H9 (cell line): ENCODE measurements around the gene LRRK1. TPM values are rescaled to one million over a fixed set of nuclear protein-coding genes. Genes with fewer than 3 reads are reported as not detected.

Experiments used
- DNase-seq: peaks from one replicate; pipeline ENCODE4 v3.0.0-alpha.2; 2017
- H2AFZ ChIP-seq: one replicate; pipeline ENCODE4 v1.6.1; 2013; ENCODE audit warnings: mild to moderate bottlenecking, low read length, control low read depth, moderate library complexity
- H2AK5ac ChIP-seq: 2 replicates; pipeline ENCODE4 v1.6.1; 2013; ENCODE audit warnings: low read length, control low read depth, mixed read lengths; ENCODE audit not compliant: insufficient read length
- H2BK120ac ChIP-seq: one replicate; pipeline ENCODE4 v1.6.1; 2013; ENCODE audit warnings: low read depth, mild to moderate bottlenecking, low read length, control low read depth, inconsistent platforms; ENCODE audit not compliant: poor library complexity, severe bottlenecking
- H2BK12ac ChIP-seq: 2 replicates; pipeline ENCODE4 v1.6.1; 2013; ENCODE audit warnings: low read length, control low read depth, mixed read lengths, low read depth; ENCODE audit not compliant: insufficient read length
- H2BK15ac ChIP-seq: 2 replicates; pipeline ENCODE4 v1.6.1; 2013; ENCODE audit warnings: low read depth, low read length, control low read depth
- H2BK20ac ChIP-seq: one replicate; pipeline ENCODE4 v1.6.1; 2013; ENCODE audit warnings: low read depth, mild to moderate bottlenecking, low read length, control low read depth, inconsistent platforms; ENCODE audit not compliant: poor library complexity, severe bottlenecking
- H2BK5ac ChIP-seq: 2 replicates; pipeline ENCODE4 v1.6.1; 2013; ENCODE audit warnings: low read length, control low read depth, mixed read lengths; ENCODE audit not compliant: insufficient read length
- H3K14ac ChIP-seq: 2 replicates; pipeline ENCODE4 v1.6.1; 2013; ENCODE audit warnings: low read length, control low read depth; ENCODE audit not compliant: insufficient read depth
- H3K18ac ChIP-seq: 2 replicates; pipeline ENCODE4 v1.6.1; 2013; ENCODE audit warnings: low read depth, mild to moderate bottlenecking, mixed read lengths, low read length, control low read depth; ENCODE audit not compliant: insufficient read length
- H3K23ac ChIP-seq: 2 replicates; pipeline ENCODE4 v1.6.1; 2013; ENCODE audit warnings: low read length, control low read depth, mixed read lengths, low read depth; ENCODE audit not compliant: insufficient read length
- H3K23me2 ChIP-seq: 2 replicates; pipeline ENCODE4 v1.6.1; 2013; ENCODE audit warnings: low read depth, mild to moderate bottlenecking, mixed read lengths, low read length, control low read depth; ENCODE audit not compliant: insufficient read length, poor library complexity, severe bottlenecking
- H3K27ac ChIP-seq: 2 replicates; pipeline ENCODE4 v1.5.1; 2013; ENCODE audit warnings: low read length, control low read depth, mixed read lengths, low read depth; ENCODE audit not compliant: insufficient read length
- H3K27me3 ChIP-seq: 2 replicates; pipeline ENCODE4 v1.6.1; 2013; ENCODE audit warnings: low read length, control low read depth, inconsistent platforms; ENCODE audit not compliant: insufficient read depth
- H3K4ac ChIP-seq: 2 replicates; pipeline ENCODE4 v1.6.1; 2013; ENCODE audit warnings: low read depth, mild to moderate bottlenecking, control low read depth, inconsistent platforms, low read length, moderate library complexity
- H3K4me1 ChIP-seq: 2 replicates; pipeline ENCODE4 v1.6.1; 2013; ENCODE audit warnings: low read length, control low read depth, inconsistent platforms; ENCODE audit not compliant: insufficient read depth
- H3K4me2 ChIP-seq: 2 replicates; pipeline ENCODE4 v1.6.1; 2013; ENCODE audit warnings: low read length, control low read depth, mixed read lengths; ENCODE audit not compliant: insufficient read length, insufficient read depth
- H3K56ac ChIP-seq: 2 replicates; pipeline ENCODE4 v1.6.1; 2013; ENCODE audit warnings: low read depth, mild to moderate bottlenecking, mixed read lengths, low read length, control low read depth; ENCODE audit not compliant: insufficient read length
- H3K79me1 ChIP-seq: 2 replicates; pipeline ENCODE4 v1.6.1; 2013; ENCODE audit warnings: low read depth, mild to moderate bottlenecking, moderate library complexity, low read length, control low read depth, inconsistent platforms; ENCODE audit not compliant: insufficient read depth, poor library complexity, severe bottlenecking
- H3K79me2 ChIP-seq: 2 replicates; pipeline ENCODE4 v1.6.1; 2013; ENCODE audit warnings: low read length, control low read depth, inconsistent platforms; ENCODE audit not compliant: insufficient read depth
- H3K9ac ChIP-seq: 2 replicates; pipeline ENCODE4 v1.6.1; 2013; ENCODE audit warnings: low read length, control low read depth, mixed read lengths; ENCODE audit not compliant: insufficient read length; ENCODE audit errors: extremely low read depth
- H3K9me3 ChIP-seq: one replicate; pipeline ENCODE4 v1.6.1; 2013; ENCODE audit warnings: low read depth, low read length, inconsistent platforms; ENCODE audit not compliant: control insufficient read depth
- H3T11ph ChIP-seq: one replicate; pipeline ENCODE4 v1.6.1; 2013; ENCODE audit warnings: mild to moderate bottlenecking, low read length, control low read depth, inconsistent platforms
- H4K20me1 ChIP-seq: one replicate; pipeline ENCODE4 v1.6.1; 2013; ENCODE audit not compliant: control insufficient read depth, insufficient read length, insufficient read depth
- H4K5ac ChIP-seq: 2 replicates; pipeline ENCODE4 v1.6.1; 2013; ENCODE audit warnings: low read depth, mild to moderate bottlenecking, mixed read lengths, low read length, control low read depth; ENCODE audit not compliant: insufficient read length
- H4K8ac ChIP-seq: replicated peaks from 2 replicates; pipeline ENCODE4 v1.6.1; 2013; ENCODE audit warnings: low read length, control low read depth, mixed read lengths, low read depth; ENCODE audit not compliant: insufficient read length
- H4K91ac ChIP-seq: 2 replicates; pipeline ENCODE4 v1.6.1; 2013; ENCODE audit warnings: low read depth, mild to moderate bottlenecking, moderate library complexity, mixed read lengths, low read length, control low read depth; ENCODE audit not compliant: insufficient read length
- H3K27ac Mint-ChIP-seq, 3 experiments: 2 replicates in 2 of 3; 3 replicates in 1 of 3; pipeline ENCODE4 v1.8.0; 2020 to 2021; ENCODE audit warnings: mixed read lengths in 3 of 3, mild to moderate bottlenecking in 1 of 3, moderate library complexity in 1 of 3
- H3K27me3 Mint-ChIP-seq: 2 replicates; pipeline ENCODE4 v1.8.0; 2021; ENCODE audit warnings: low read depth, mild to moderate bottlenecking, moderate library complexity, mixed read lengths
- H3K36me3 Mint-ChIP-seq, 3 experiments: 2 replicates in 2 of 3; 3 replicates in 1 of 3; pipeline ENCODE4 v1.8.0; 2020 to 2021; ENCODE audit warnings: low read depth in 3 of 3, mixed read lengths in 3 of 3; ENCODE audit not compliant: insufficient read depth in 1 of 3
- H3K4me1 Mint-ChIP-seq, 2 experiments: 2 replicates each; pipeline ENCODE4 v1.8.0; 2020; ENCODE audit warnings: mixed read lengths in 2 of 2
- H3K4me3 Mint-ChIP-seq, 2 experiments: 2 replicates in 1 of 2; 3 replicates in 1 of 2; pipeline ENCODE4 v1.8.0; 2020 to 2021; ENCODE audit warnings: mild to moderate bottlenecking in 2 of 2, mixed read lengths in 2 of 2, moderate library complexity in 1 of 2
- H3K9me3 Mint-ChIP-seq, 2 experiments: 2 replicates in 1 of 2; 3 replicates in 1 of 2; pipeline ENCODE4 v1.8.0; 2020; ENCODE audit warnings: mild to moderate bottlenecking in 2 of 2, mixed read lengths in 2 of 2, moderate library complexity in 1 of 2
- WGBS: extraction: QIAGEN DNeasy Blood & Tissue Kit; methylation state at CpG from one replicate; pipeline ENCODE4 v1.1.7; 2013; ENCODE audit warnings: missing lambda C conversion rate, low lambda C conversion rate, mixed read lengths; ENCODE audit not compliant: insufficient read length; ENCODE audit errors: extremely low coverage; 5-methylcytosine and 5-hydroxymethylcytosine counted together
- total RNA-seq: library from RNA; stranded (reverse); gene quantifications from 2 replicates; pipeline ENCODE4 v1.2.1, GENCODE V29; 2021
- TF ChIP-seq, protein P1 (sequence below): fragments of 200-600 bp; sonication (generic); conservative IDR thresholded peaks from 3 replicates; pipeline ENCODE4 v1.8.0; 2021; ENCODE audit warnings: antibody characterized with exemption, mild to moderate bottlenecking

LRRK1 gene
- total RNA-seq, 1 experiment from 2014 or later, result 4.0 TPM

DNA sequence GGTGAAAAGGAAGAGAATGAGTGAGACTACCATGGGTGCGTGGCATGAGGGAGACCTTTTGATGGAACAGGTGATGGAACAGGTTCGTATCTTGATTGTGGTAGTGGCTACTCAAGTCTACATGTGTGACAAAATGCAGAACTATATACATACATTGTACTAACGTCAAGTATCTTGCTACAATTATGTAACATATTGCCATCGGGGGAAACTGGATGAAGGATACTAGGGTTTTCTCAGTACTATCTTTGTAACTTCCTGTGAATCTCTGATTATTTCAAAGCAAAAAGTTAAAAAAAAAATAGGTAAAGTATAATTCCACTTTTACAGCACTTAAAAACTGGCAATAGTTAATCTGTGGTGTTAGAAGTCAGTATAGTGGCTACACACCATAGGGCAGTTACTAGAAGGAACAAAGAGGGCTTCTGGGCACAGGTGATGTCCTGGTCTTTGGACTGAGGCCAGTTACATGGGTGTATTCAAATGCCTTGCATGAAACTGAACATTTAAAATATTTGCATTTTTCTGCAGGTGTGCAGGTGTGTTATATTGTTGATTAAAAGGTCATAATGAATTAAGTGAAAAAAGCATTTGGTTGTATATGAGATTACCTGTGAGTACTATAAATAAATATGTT is 61.4 kb downstream of the LRRK1 start:
- DNase-seq, result no peak
- no peaks in the 10 kb centered on the region for H3K9me3 ChIP-seq
- H2BK15ac ChIP-seq, result no peak overlapping the region
- H4K20me1 ChIP-seq, result no peaks in the 10 kb centered on the region
- Mint-ChIP-seq H3K9me3 (peaks cover 4 to 7% of the 10 kb centered on the region in 2 experiments; a peak in 4 of 5 replicates), H3K27ac (no peak overlapping the region), H3K36me3 (peaks cover 0 to 11% (median 4%) of the 10 kb centered on the region in 3 experiments; a peak in 2 of 7 replicates), H3K4me1 (peaks cover 3 to 7% of the 10 kb centered on the region in 2 experiments; a peak in 1 of 4 replicates), H3K27me3 (peaks cover 39% of the 10 kb centered on the region), H3K4me3 (no peak overlapping the region)
- no CpG with 5 or more reads among the region's 4 CpGs for WGBS
- no peak overlapping the region for H2AFZ ChIP-seq
- no peak overlapping the region for H3T11ph ChIP-seq
- no peak overlapping the region for H2BK5ac ChIP-seq
- H4K8ac ChIP-seq, result no peak overlapping the region
- H3K79me2 ChIP-seq, result no peaks in the 10 kb centered on the region
- H3K27ac ChIP-seq, result no peak overlapping the region
- H3K23ac ChIP-seq, result no peak overlapping the region
- no peak overlapping the region for H2BK12ac ChIP-seq
- no peak overlapping the region for H2BK20ac ChIP-seq
- H4K91ac ChIP-seq, result no peak overlapping the region
- no peak overlapping the region for H3K14ac ChIP-seq
- H3K4ac ChIP-seq, result no peak overlapping the region
- H3K18ac ChIP-seq, result no peak overlapping the region
- H3K56ac ChIP-seq, result no peak overlapping the region
- no peaks in the 10 kb centered on the region for H3K27me3 ChIP-seq
- H2BK120ac ChIP-seq, result no peak overlapping the region
- no peaks in the 10 kb centered on the region for H3K23me2 ChIP-seq
- no peak overlapping the region for H2AK5ac ChIP-seq
- H3K9ac ChIP-seq, result no peak overlapping the region
- TF ChIP-seq, protein P1, sequence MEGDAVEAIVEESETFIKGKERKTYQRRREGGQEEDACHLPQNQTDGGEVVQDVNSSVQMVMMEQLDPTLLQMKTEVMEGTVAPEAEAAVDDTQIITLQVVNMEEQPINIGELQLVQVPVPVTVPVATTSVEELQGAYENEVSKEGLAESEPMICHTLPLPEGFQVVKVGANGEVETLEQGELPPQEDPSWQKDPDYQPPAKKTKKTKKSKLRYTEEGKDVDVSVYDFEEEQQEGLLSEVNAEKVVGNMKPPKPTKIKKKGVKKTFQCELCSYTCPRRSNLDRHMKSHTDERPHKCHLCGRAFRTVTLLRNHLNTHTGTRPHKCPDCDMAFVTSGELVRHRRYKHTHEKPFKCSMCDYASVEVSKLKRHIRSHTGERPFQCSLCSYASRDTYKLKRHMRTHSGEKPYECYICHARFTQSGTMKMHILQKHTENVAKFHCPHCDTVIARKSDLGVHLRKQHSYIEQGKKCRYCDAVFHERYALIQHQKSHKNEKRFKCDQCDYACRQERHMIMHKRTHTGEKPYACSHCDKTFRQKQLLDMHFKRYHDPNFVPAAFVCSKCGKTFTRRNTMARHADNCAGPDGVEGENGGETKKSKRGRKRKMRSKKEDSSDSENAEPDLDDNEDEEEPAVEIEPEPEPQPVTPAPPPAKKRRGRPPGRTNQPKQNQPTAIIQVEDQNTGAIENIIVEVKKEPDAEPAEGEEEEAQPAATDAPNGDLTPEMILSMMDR, result no peak
- no peaks in the 10 kb centered on the region for H3K4me1 ChIP-seq
- H4K5ac ChIP-seq, result no peak overlapping the region
- no peak overlapping the region for H3K4me2 ChIP-seq
- no peaks in the 10 kb centered on the region for H3K79me1 ChIP-seq
